A673 (cell line): Measurements from ENCODE around the gene ATE1. TPM values are rescaled to one million over a fixed set of nuclear protein-coding genes. Genes with fewer than 3 reads are reported as not detected.

Source experiments
- BruUV-seq: library from RNA; stranded (reverse); fragments of 400-500 nt; replicated peaks from 2 replicates; lab custom pipeline; 2021; lab: Mats Ljungman, UMichigan
- CTCF ChIA-PET: fragments of 300-600 bp; sonication (Branson Sonifier 250); formaldehyde crosslinking; loops from one replicate; lab custom pipeline; 2022; ENCODE audit warnings: antibody characterized with exemption; lab: Charles Lee
- POLR2A ChIA-PET: fragments of 300-600 bp; sonication (Branson Sonifier 250); formaldehyde crosslinking; loops from one replicate; lab custom pipeline; 2022; ENCODE audit warnings: antibody characterized with exemption; ENCODE audit not compliant: low non-redundant PET; lab: Charles Lee
- DNase-seq: peaks from one replicate; pipeline ENCODE4 v3.0.0-alpha.2; 2015; ENCODE audit warnings: low spot score
- H3K27ac ChIP-seq: fragments of 200-600 bp; sonication (generic); 2 replicates; pipeline ENCODE4 v1.5.1; 2016; ENCODE audit warnings: mixed run types, low read depth, mild to moderate bottlenecking, mixed read lengths, antibody characterized with exemption, low read length; ENCODE audit not compliant: poor library complexity, severe bottlenecking
- H3K27me3 ChIP-seq: fragments of 200-600 bp; sonication (generic); replicated peaks from 2 replicates; pipeline ENCODE4 v1.6.1; 2017; ENCODE audit warnings: mixed run types, low read depth, mild to moderate bottlenecking, mixed read lengths, antibody characterized with exemption, low read length; ENCODE audit not compliant: insufficient read depth, poor library complexity
- H3K36me3 ChIP-seq: fragments of 200-600 bp; sonication (generic); 2 replicates; pipeline ENCODE4 v1.6.1; 2016; ENCODE audit warnings: mixed run types, mild to moderate bottlenecking, mixed read lengths, antibody characterized with exemption, low read length; ENCODE audit not compliant: insufficient read depth, poor library complexity, severe bottlenecking
- H3K4me1 ChIP-seq: fragments of 200-600 bp; sonication (generic); 2 replicates; pipeline ENCODE4 v1.6.1; 2017; ENCODE audit warnings: mixed run types, mild to moderate bottlenecking, mixed read lengths, antibody characterized with exemption, low read length; ENCODE audit not compliant: insufficient read depth, poor library complexity, severe bottlenecking
- H3K4me3 ChIP-seq: fragments of 200-600 bp; sonication (generic); 2 replicates; pipeline ENCODE4 v1.5.1; 2016; ENCODE audit warnings: low read depth, mixed run types, mild to moderate bottlenecking, mixed read lengths, low read length; ENCODE audit not compliant: poor library complexity, severe bottlenecking
- H3K9me3 ChIP-seq: fragments of 200-600 bp; sonication (generic); 2 replicates; pipeline ENCODE4 v1.6.1; 2016; ENCODE audit warnings: mixed run types, low read depth, mild to moderate bottlenecking, mixed read lengths, antibody characterized with exemption, low read length; ENCODE audit not compliant: poor library complexity, severe bottlenecking
- CTCF ChIP-seq: fragments of 300-800, 200-600 bp; sonication (generic); conservative IDR thresholded peaks from 2 replicates; pipeline ENCODE4 v1.5.1; 2017; ENCODE audit warnings: low read depth, mild to moderate bottlenecking, antibody characterized with exemption, low read length, moderate library complexity, mixed read lengths
- EZH2 ChIP-seq: fragments of 200-600 bp; sonication (generic); IDR thresholded peaks from 2 replicates; pipeline ENCODE4 v1.6.1; 2017; ENCODE audit warnings: borderline replicate concordance, low read depth, mild to moderate bottlenecking, mixed read lengths, antibody characterized with exemption, low read length; ENCODE audit not compliant: poor library complexity, severe bottlenecking
- intact Hi-C: fragments of 100-400 bp; cut with micrococcal nuclease; formaldehyde crosslinking; loops from one replicate; pipeline ENCODE4 v1.10.0; 2022; ENCODE audit not compliant: unreplicated experiment
- total RNA-seq: library from RNA; stranded (reverse); gene quantifications from 2 replicates; pipeline ENCODE4 v1.2.3, GENCODE V29; 2021

ATE1 gene
- total RNA-seq, 1 experiment from 2014 or later, result 27.0 TPM

GRCh38 chr10:121796342-121796741 is 131.5 kb downstream of the ATE1 start:
- no peak for TF ChIP-seq CTCF
- TF ChIP-seq EZH2, result no peak
- Histone ChIP-seq H3K4me1 (peaks cover 4% of the 10 kb centered on the region), H3K9me3 (no peaks in the 10 kb centered on the region), H3K27me3 (no peaks in the 10 kb centered on the region), H3K4me3 (no peak overlapping the region), H3K36me3 (no peaks in the 10 kb centered on the region), H3K27ac (no peak overlapping the region)
- BruUV-seq, result no TSS peak
- DNase-seq, result no peak
- CTCF ChIA-PET, result no interaction called here
- intact Hi-C loops, result no loop called here
- POLR2A ChIA-PET, result no interaction called here

- no peak for TF ChIP-seq CTCF
- Histone ChIP-seq H3K27ac (no peak overlapping the region), H3K4me1 (no peaks in the 10 kb centered on the region)
Observed at GRCh38 chr10:121792198-121792597, 135.6 kb downstream of the ATE1 start.

GRCh38 chr10:121791761-121792160 is 136.1 kb downstream of the ATE1 start:
- Histone ChIP-seq H3K4me1 (no peaks in the 10 kb centered on the region), H3K9me3 (no peaks in the 10 kb centered on the region), H3K36me3 (no peaks in the 10 kb centered on the region), H3K27ac (no peak overlapping the region), H3K4me3 (no peak overlapping the region), H3K27me3 (no peaks in the 10 kb centered on the region)
- ChIA-PET POLR2A (no interaction called here), CTCF (no interaction called here)
- intact Hi-C loops, result no loop called here
- no TSS peak for BruUV-seq
- TF ChIP-seq EZH2 (no peak), CTCF (no peak)
- DNase-seq, result no peak

More at GRCh38 chr10:121792198-121792597, 135.6 kb downstream of the ATE1 start:
- BruUV-seq, result no TSS peak
- no peak for DNase-seq
- Histone ChIP-seq H3K27me3 (no peaks in the 10 kb centered on the region), H3K9me3 (no peaks in the 10 kb centered on the region), H3K4me3 (no peak overlapping the region), H3K36me3 (no peaks in the 10 kb centered on the region)
- CTCF ChIA-PET, result no interaction called here
- POLR2A ChIA-PET, result no interaction called here
- intact Hi-C loops, result no loop called here
